SK-N-SH (cell line): ENCODE results near the gene HACE1. TPM values are rescaled to one million over a fixed set of nuclear protein-coding genes. Genes with fewer than 3 reads are reported as not detected.

ENCODE experiments used
- CTCF ChIA-PET: fragments of 300-600, 350-600 bp; formaldehyde crosslinking; extraction: SDS; loops from one replicate; lab custom pipeline; 2021; lab: Yijun Ruan, JAX
- POLR2A ChIA-PET: fragments of 350-600 bp; sonication (Branson Sonifier 250); formaldehyde crosslinking; extraction: SDS; loops from one replicate; lab custom pipeline; 2020; ENCODE audit warnings: antibody characterized with exemption, inconsistent platforms; lab: Yijun Ruan, JAX
- DNase-seq: peaks from one replicate; pipeline ENCODE4 v3.0.0; 2012
- H2AFZ ChIP-seq: fragments of 200-600 bp; sonication (generic); 2 replicates; pipeline ENCODE4 v1.8.1; 2016; ENCODE audit warnings: antibody characterized with exemption, mild to moderate bottlenecking, low read depth
- H3F3A ChIP-seq: fragments of 200-600 bp; sonication (generic); replicated peaks from 2 replicates; pipeline ENCODE3; 2016; ENCODE audit warnings: antibody characterized with exemption, mild to moderate bottlenecking; ENCODE audit not compliant: insufficient read depth
- H3K27ac ChIP-seq, 2 experiments: fragments of 200-500 bp in 1 of 2; fragments of 200-600 bp in 1 of 2; sonication (Bioruptor generic) in 1 of 2; sonication (generic), shearing (Covaris generic) in 1 of 2; 2 replicates each; pipeline versions ENCODE4 v1.5.1 to v1.6.1; 2014 to 2016; ENCODE audit warnings: low read depth in 2 of 2, inconsistent platforms in 1 of 2, low read length in 1 of 2, mild to moderate bottlenecking in 1 of 2, mixed read lengths in 1 of 2
- H3K27me3 ChIP-seq: fragments of 200-600 bp; sonication (generic), shearing (Covaris generic); 2 replicates; pipeline ENCODE4 v1.6.1; 2016; ENCODE audit warnings: mixed run types; ENCODE audit not compliant: insufficient read depth
- H3K36me3 ChIP-seq, 2 experiments: fragments of 200-500 bp in 1 of 2; fragments of 200-600 bp in 1 of 2; sonication (Bioruptor generic) in 1 of 2; sonication (generic) in 1 of 2; replicated peaks in 1 of 2; 2 replicates each; pipeline versions ENCODE3 to v1.5.1; 2014 to 2016; ENCODE audit warnings: low read length in 1 of 2, mild to moderate bottlenecking in 1 of 2; ENCODE audit not compliant: insufficient read depth in 2 of 2, control insufficient read depth in 1 of 2
- H3K4me1 ChIP-seq, 2 experiments: fragments of 200-500 bp in 1 of 2; fragments of 200-600 bp in 1 of 2; sonication (Bioruptor generic) in 1 of 2; sonication (generic), shearing (Covaris generic) in 1 of 2; 2 replicates each; pipeline versions ENCODE4 v1.5.1 to v1.6.1; 2014 to 2016; ENCODE audit warnings: low read depth in 1 of 2, low read length in 1 of 2, mixed run types in 1 of 2; ENCODE audit not compliant: insufficient read depth in 2 of 2, control insufficient read depth in 1 of 2
- H3K4me2 ChIP-seq: fragments of 200-600 bp; sonication (generic), shearing (Covaris generic); 2 replicates; pipeline ENCODE4 v1.6.1; 2017; ENCODE audit warnings: mixed run types
- H3K4me3 ChIP-seq, 2 experiments: fragments of 200-500 bp in 1 of 2; fragments of 200-600 bp in 1 of 2; sonication (Bioruptor generic) in 1 of 2; sonication (generic), shearing (Covaris generic) in 1 of 2; 2 replicates each; pipeline versions ENCODE4 v1.5.1 to v1.8.1; 2014 to 2016; ENCODE audit warnings: low read depth in 2 of 2, inconsistent platforms in 1 of 2, low read length in 1 of 2, mild to moderate bottlenecking in 1 of 2, mixed read lengths in 1 of 2, moderate library complexity in 1 of 2
- H3K79me2 ChIP-seq: fragments of 200-600 bp; sonication (generic); 2 replicates; pipeline ENCODE4 v1.8.1; 2017; ENCODE audit warnings: mild to moderate bottlenecking; ENCODE audit not compliant: insufficient read depth
- H3K9ac ChIP-seq: fragments of 200-600 bp; sonication (generic); 2 replicates; pipeline ENCODE4 v1.6.1; 2017; ENCODE audit warnings: mixed run types
- H3K9me2 ChIP-seq: fragments of 200-600 bp; sonication (generic); 2 replicates; pipeline ENCODE4 v1.6.1; 2017; ENCODE audit warnings: mixed run types
- H3K9me3 ChIP-seq: fragments of 200-600 bp; sonication (generic); 2 replicates; pipeline ENCODE4 v1.6.1; 2017; ENCODE audit warnings: mixed run types, mild to moderate bottlenecking, moderate library complexity
- H4K20me1 ChIP-seq: fragments of 200-600 bp; sonication (generic); 2 replicates; pipeline ENCODE4 v1.6.1; 2017; ENCODE audit warnings: mild to moderate bottlenecking, mixed run types; ENCODE audit not compliant: insufficient read depth
- CHD2 ChIP-seq: fragments of 150-350 bp; IDR thresholded peaks from 2 replicates; pipeline ENCODE4 v1.6.1; 2018; ENCODE audit warnings: low read length; ENCODE audit not compliant: partially characterized antibody
- ELF1 ChIP-seq: IDR thresholded peaks from 2 replicates; pipeline ENCODE4 v1.4.0; 2012
- FOSL2 ChIP-seq: IDR thresholded peaks from 2 replicates; pipeline ENCODE4 v1.4.0; 2012; ENCODE audit warnings: low read depth, mild to moderate bottlenecking, moderate library complexity, borderline replicate concordance
- FOXJ3 ChIP-seq: sonication (generic); formaldehyde crosslinking; IDR thresholded peaks from 2 replicates; pipeline ENCODE4 v1.5.1; 2020; ENCODE audit warnings: mild to moderate bottlenecking, missing genetic modification reagents
- FOXM1 ChIP-seq: IDR thresholded peaks from 2 replicates; pipeline ENCODE4 v1.4.0; 2012; ENCODE audit warnings: low read depth, mild to moderate bottlenecking
- JUND ChIP-seq: IDR thresholded peaks from 2 replicates; pipeline ENCODE4 v1.4.0; 2012
- MEF2A ChIP-seq: IDR thresholded peaks from 2 replicates; pipeline ENCODE4 v1.4.0; 2012; ENCODE audit warnings: low read depth, borderline replicate concordance
- MXI1 ChIP-seq: IDR thresholded peaks from 2 replicates; pipeline ENCODE4 v1.6.1; 2012; ENCODE audit warnings: mild to moderate bottlenecking, low read depth, low read length, improper control_type of control experiment
- NFIC ChIP-seq: IDR thresholded peaks from 2 replicates; pipeline ENCODE4 v1.4.0; 2012; ENCODE audit warnings: borderline replicate concordance
- NRF1 ChIP-seq: IDR thresholded peaks from 2 replicates; pipeline ENCODE4 v1.6.1; 2012; ENCODE audit warnings: low read depth, mild to moderate bottlenecking, low read length
- POLR2AphosphoS5 ChIP-seq: IDR thresholded peaks from 2 replicates; pipeline ENCODE4 v1.6.1; 2012; ENCODE audit warnings: low read depth, low read length
- RCOR1 ChIP-seq: fragments of 150-350 bp; IDR thresholded peaks from 2 replicates; pipeline ENCODE4 v1.6.1; 2017; ENCODE audit warnings: antibody characterized with exemption, low read length
- SIN3A ChIP-seq: IDR thresholded peaks from 2 replicates; pipeline ENCODE4 v1.6.1; 2012; ENCODE audit warnings: low read depth, mild to moderate bottlenecking, low read length, moderate library complexity, borderline replicate concordance
- SMC3 ChIP-seq: IDR thresholded peaks from 2 replicates; pipeline ENCODE4 v1.6.1; 2012; ENCODE audit warnings: low read depth, low read length, improper control_type of control experiment
- TAF1 ChIP-seq: IDR thresholded peaks from 2 replicates; pipeline ENCODE4 v1.6.1; 2012; ENCODE audit warnings: low read depth, mild to moderate bottlenecking, low read length, moderate library complexity, borderline replicate concordance
- TEAD4 ChIP-seq: IDR thresholded peaks from 2 replicates; pipeline ENCODE4 v1.4.0; 2012; ENCODE audit warnings: mild to moderate bottlenecking, borderline replicate concordance; ENCODE audit not compliant: insufficient read depth
- YY1 ChIP-seq: IDR thresholded peaks from 2 replicates; pipeline ENCODE4 v1.4.0; 2012; ENCODE audit warnings: low read depth, mild to moderate bottlenecking
- WGBS: methylation state at CpG from one replicate; pipeline ENCODE4 v1.1.6; 2017; ENCODE audit warnings: low lambda C conversion rate; 5-methylcytosine and 5-hydroxymethylcytosine counted together
- polyA plus RNA-seq, 3 experiments: library from polyadenylated mRNA; depleted of rRNA; stranded (reverse); fragments of >200 nt; gene quantifications; 2 replicates each; pipeline ENCODE4 v1.2.3, GENCODE V29; 2012
- TF ChIP-seq, protein P1 (sequence below): IDR thresholded peaks from 2 replicates; pipeline ENCODE4 v1.6.1; 2012; ENCODE audit warnings: mild to moderate bottlenecking, low read depth, low read length, moderate library complexity
- TF ChIP-seq, protein P2 (sequence below): IDR thresholded peaks from 2 replicates; pipeline ENCODE4 v1.4.0; 2012; ENCODE audit warnings: low read depth
- TF ChIP-seq, protein P3 (sequence below): fragments of 150-350 bp; IDR thresholded peaks from 2 replicates; pipeline ENCODE4 v1.6.1; 2017; ENCODE audit warnings: antibody characterized with exemption, low read length, low read depth, borderline replicate concordance

HACE1 gene
- polyA plus RNA-seq, 1 of the 3 experiments (the other 2 are of a cell fraction): 6.2 TPM

DNA sequence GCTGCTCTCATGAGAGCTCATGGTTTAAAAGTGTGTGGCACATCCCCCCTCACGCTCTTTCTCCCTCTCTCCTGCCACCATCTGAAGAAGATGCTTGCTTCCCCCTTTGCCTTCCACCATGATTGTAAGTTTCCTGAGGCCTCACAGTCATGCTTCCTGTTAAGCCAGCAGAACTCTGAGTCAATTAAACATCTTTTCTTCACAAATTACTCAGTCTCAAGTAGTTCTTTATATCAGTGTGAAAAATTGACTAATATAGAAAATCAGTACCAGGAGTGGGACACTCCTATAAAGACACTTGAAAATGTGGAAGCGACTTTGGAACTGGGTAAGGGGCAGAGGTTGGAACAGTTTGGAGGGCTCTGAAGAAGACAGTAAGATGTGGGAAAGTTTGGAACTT lies 45.0 kb downstream of the HACE1 start:
- no peak overlapping the region for H3K27ac ChIP-seq
- H3K9ac ChIP-seq: no peak overlapping the region
- no peaks in the 10 kb centered on the region for H3F3A ChIP-seq
- CTCF ChIA-PET: no interaction called here
- H3K27me3 ChIP-seq: no peaks in the 10 kb centered on the region
- no peak for DNase-seq
- no peaks in the 10 kb centered on the region; the same call in 1 of the 2 replicates for H3K9me3 ChIP-seq
- no peaks in the 10 kb centered on the region for H3K9me2 ChIP-seq
- WGBS: 96% methylated on average over 2 of the region's 2 CpGs
- H3K4me2 ChIP-seq: no peak overlapping the region
- peaks cover 0 to 8% of the 10 kb centered on the region in 2 experiments for H3K36me3 ChIP-seq
- H3K4me1 ChIP-seq: no peaks in the 10 kb centered on the region
- H4K20me1 ChIP-seq: no peaks in the 10 kb centered on the region
- H3K79me2 ChIP-seq: no peaks in the 10 kb centered on the region
- no peak overlapping the region for H2AFZ ChIP-seq
- H3K4me3 ChIP-seq: no peak overlapping the region
- no peak for TF ChIP-seq JUND
- no peak for TF ChIP-seq FOXM1
- no peak for TF ChIP-seq YY1
- TF ChIP-seq SMC3: no peak
- TF ChIP-seq RCOR1: no peak
- no peak for TF ChIP-seq MEF2A
- TF ChIP-seq CHD2: no peak
- TF ChIP-seq SIN3A: no peak
- TF ChIP-seq, protein P1, sequence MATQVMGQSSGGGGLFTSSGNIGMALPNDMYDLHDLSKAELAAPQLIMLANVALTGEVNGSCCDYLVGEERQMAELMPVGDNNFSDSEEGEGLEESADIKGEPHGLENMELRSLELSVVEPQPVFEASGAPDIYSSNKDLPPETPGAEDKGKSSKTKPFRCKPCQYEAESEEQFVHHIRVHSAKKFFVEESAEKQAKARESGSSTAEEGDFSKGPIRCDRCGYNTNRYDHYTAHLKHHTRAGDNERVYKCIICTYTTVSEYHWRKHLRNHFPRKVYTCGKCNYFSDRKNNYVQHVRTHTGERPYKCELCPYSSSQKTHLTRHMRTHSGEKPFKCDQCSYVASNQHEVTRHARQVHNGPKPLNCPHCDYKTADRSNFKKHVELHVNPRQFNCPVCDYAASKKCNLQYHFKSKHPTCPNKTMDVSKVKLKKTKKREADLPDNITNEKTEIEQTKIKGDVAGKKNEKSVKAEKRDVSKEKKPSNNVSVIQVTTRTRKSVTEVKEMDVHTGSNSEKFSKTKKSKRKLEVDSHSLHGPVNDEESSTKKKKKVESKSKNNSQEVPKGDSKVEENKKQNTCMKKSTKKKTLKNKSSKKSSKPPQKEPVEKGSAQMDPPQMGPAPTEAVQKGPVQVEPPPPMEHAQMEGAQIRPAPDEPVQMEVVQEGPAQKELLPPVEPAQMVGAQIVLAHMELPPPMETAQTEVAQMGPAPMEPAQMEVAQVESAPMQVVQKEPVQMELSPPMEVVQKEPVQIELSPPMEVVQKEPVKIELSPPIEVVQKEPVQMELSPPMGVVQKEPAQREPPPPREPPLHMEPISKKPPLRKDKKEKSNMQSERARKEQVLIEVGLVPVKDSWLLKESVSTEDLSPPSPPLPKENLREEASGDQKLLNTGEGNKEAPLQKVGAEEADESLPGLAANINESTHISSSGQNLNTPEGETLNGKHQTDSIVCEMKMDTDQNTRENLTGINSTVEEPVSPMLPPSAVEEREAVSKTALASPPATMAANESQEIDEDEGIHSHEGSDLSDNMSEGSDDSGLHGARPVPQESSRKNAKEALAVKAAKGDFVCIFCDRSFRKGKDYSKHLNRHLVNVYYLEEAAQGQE: no peak
- no peak for TF ChIP-seq FOSL2
- no peak for TF ChIP-seq TEAD4
- TF ChIP-seq, protein P2, sequence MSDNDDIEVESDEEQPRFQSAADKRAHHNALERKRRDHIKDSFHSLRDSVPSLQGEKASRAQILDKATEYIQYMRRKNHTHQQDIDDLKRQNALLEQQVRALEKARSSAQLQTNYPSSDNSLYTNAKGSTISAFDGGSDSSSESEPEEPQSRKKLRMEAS: no peak
- TF ChIP-seq MXI1: no peak
- TF ChIP-seq TAF1: no peak
- POLR2A ChIA-PET: no interaction called here

DNA sequence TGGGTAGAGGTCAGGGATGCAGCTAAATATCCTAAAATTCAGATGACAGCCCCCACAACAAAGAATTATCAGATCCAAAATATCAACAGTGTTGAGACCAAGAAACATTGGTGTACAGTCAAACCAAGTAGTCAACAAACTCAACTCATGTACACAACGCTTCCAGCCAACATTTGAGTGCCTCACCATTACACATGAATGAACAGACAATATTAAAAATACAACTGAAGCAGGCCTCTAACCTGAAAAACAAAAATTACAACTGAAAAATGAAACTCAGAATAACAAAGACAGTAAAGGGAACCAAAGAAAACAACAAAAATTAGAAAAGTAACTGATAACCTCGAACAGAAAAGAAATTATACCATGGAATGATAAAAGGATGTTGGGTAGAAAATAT lies 46.2 kb downstream of the HACE1 start:
- Histone ChIP-seq H3F3A (no peaks in the 10 kb centered on the region), H3K79me2 (no peaks in the 10 kb centered on the region), H3K36me3 (peaks cover 0 to 5% of the 10 kb centered on the region in 2 experiments), H3K4me3 (no peak overlapping the region), H2AFZ (no peak overlapping the region), H3K9me3 (no peaks in the 10 kb centered on the region), H3K27me3 (no peaks in the 10 kb centered on the region), H3K9me2 (no peaks in the 10 kb centered on the region), H3K4me1 (no peaks in the 10 kb centered on the region), H3K9ac (no peak overlapping the region), H4K20me1 (no peaks in the 10 kb centered on the region), H3K4me2 (no peak overlapping the region), H3K27ac (no peak overlapping the region)
- DNase-seq: no peak
- ChIA-PET CTCF (no interaction called here), POLR2A (no interaction called here)
- WGBS: 96% methylated on average over 2 of the region's 2 CpGs
- no peak for TF ChIP-seq NRF1
- no peak for TF ChIP-seq POLR2AphosphoS5
- no peak for TF ChIP-seq FOSL2
- TF ChIP-seq ELF1: no peak
- no peak for TF ChIP-seq TAF1
- TF ChIP-seq TEAD4: no peak
- TF ChIP-seq SMC3: no peak
- TF ChIP-seq, protein P3, sequence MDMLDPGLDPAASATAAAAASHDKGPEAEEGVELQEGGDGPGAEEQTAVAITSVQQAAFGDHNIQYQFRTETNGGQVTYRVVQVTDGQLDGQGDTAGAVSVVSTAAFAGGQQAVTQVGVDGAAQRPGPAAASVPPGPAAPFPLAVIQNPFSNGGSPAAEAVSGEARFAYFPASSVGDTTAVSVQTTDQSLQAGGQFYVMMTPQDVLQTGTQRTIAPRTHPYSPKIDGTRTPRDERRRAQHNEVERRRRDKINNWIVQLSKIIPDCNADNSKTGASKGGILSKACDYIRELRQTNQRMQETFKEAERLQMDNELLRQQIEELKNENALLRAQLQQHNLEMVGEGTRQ: no peak
- TF ChIP-seq FOXM1: no peak
- TF ChIP-seq NFIC: no peak
- no peak for TF ChIP-seq YY1
- TF ChIP-seq FOXJ3: no peak
